ENCODE results near the gene DUSP9. TPM values are rescaled to one million over a fixed set of nuclear protein-coding genes. Genes with fewer than 3 reads are reported as not detected.

Gene DUSP9
- total RNA-seq, 1 experiment from 2014 or later, result 2.4 TPM

DNA sequence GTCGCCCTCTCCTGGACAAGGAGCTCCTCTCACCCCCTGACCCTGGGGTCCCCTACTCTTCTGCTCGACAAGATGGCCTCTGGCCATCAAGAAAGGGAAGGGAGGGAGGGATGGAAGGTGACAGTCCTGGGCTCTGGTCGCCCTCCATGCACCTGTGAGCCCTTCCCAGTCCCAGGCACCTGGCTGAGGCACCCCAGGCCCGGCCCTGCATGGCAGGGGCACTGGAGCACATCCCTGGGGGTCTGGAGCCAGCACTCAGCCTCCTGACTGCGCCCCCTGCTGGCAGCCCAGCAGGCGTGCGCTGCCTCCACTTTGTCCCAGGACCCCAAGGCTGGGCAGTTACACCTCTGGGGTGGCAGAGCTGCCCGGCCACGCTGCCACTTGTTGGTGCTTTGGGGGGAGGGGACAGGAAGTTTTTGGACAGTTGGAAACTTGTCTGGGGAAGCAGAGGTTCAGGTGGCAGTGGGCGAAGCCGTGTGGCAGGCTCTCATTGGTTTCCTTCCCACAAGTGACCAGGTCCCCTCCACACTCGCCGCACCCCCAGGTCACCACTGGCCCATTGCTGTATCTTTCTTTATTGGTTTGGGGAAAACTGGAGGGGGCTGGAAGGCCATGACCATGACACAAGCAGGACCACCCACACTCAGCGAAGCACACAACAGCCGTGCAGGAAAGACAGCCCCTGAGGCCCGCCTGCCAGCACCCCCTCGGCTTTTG, 22.3 kb downstream of the DUSP9 start:
- no peak overlapping the region for H4K8ac ChIP-seq (replicated peaks; ENCODE audit: insufficient read length, low read depth, low read length)
- no CpG with 5 or more reads among the region's 17 CpGs for WGBS (ENCODE audit: extremely low coverage, insufficient read length, low lambda C conversion rate)
- H2BK15ac ChIP-seq (ENCODE audit: low read depth, low read length), result no peak overlapping the region
- H4K20me1 ChIP-seq (ENCODE audit: control insufficient read depth, insufficient read depth, insufficient read length), result no peaks in the 10 kb centered on the region
- no peak overlapping the region for H3K9ac ChIP-seq (ENCODE audit: extremely low read depth, insufficient read length, low read length)
- H3K27ac ChIP-seq (ENCODE audit: insufficient read length, low read depth, low read length), result no peak overlapping the region
- Mint-ChIP-seq H3K4me1 (peaks cover 8 to 19% of the 10 kb centered on the region in 2 experiments), H3K27ac (no peak overlapping the region), H3K4me3 (no peak overlapping the region), H3K9me3 (peaks cover 68 to 82% of the 10 kb centered on the region in 2 experiments), H3K36me3 (ENCODE audit: insufficient read depth in 1 of 3, low read depth in 3 of 3) (peaks cover 2 to 17% (median 10%) of the 10 kb centered on the region in 3 experiments; a peak in 6 of 7 replicates), H3K27me3 (ENCODE audit: low read depth) (peaks cover 41% of the 10 kb centered on the region)
- no peak overlapping the region for H2AK5ac ChIP-seq (ENCODE audit: insufficient read length, low read length)
- H4K5ac ChIP-seq (ENCODE audit: insufficient read length, low read depth, low read length), result no peak overlapping the region
- no peaks in the 10 kb centered on the region for H3K79me2 ChIP-seq (ENCODE audit: insufficient read depth, low read length)
- TF ChIP-seq, protein P1, sequence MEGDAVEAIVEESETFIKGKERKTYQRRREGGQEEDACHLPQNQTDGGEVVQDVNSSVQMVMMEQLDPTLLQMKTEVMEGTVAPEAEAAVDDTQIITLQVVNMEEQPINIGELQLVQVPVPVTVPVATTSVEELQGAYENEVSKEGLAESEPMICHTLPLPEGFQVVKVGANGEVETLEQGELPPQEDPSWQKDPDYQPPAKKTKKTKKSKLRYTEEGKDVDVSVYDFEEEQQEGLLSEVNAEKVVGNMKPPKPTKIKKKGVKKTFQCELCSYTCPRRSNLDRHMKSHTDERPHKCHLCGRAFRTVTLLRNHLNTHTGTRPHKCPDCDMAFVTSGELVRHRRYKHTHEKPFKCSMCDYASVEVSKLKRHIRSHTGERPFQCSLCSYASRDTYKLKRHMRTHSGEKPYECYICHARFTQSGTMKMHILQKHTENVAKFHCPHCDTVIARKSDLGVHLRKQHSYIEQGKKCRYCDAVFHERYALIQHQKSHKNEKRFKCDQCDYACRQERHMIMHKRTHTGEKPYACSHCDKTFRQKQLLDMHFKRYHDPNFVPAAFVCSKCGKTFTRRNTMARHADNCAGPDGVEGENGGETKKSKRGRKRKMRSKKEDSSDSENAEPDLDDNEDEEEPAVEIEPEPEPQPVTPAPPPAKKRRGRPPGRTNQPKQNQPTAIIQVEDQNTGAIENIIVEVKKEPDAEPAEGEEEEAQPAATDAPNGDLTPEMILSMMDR (conservative IDR thresholded peaks at IDR 0.05), result peak; percentile 91
- no peak overlapping the region for H2BK5ac ChIP-seq (ENCODE audit: insufficient read length, low read length)
- no peak overlapping the region for H3K4me2 ChIP-seq (ENCODE audit: insufficient read depth, insufficient read length, low read length)
- H4K91ac ChIP-seq (ENCODE audit: insufficient read length, low read depth, low read length), result no peak overlapping the region
- H2BK20ac ChIP-seq (ENCODE audit: low read depth, low read length, poor library complexity, severe bottlenecking), result no peak overlapping the region
- no peak overlapping the region for H3T11ph ChIP-seq (ENCODE audit: low read length)
- H3K79me1 ChIP-seq (ENCODE audit: insufficient read depth, low read depth, low read length, poor library complexity, severe bottlenecking), result no peaks in the 10 kb centered on the region
- no peak overlapping the region for H3K18ac ChIP-seq (ENCODE audit: insufficient read length, low read depth, low read length)
- no peak overlapping the region for H3K14ac ChIP-seq (ENCODE audit: insufficient read depth, low read length)
- H2BK12ac ChIP-seq (ENCODE audit: insufficient read length, low read depth, low read length), result no peak overlapping the region
- H3K23me2 ChIP-seq (ENCODE audit: insufficient read length, low read depth, low read length, poor library complexity, severe bottlenecking), result no peaks in the 10 kb centered on the region
- peak; percentile 61 for DNase-seq
- H3K9me3 ChIP-seq (ENCODE audit: control insufficient read depth, low read depth, low read length), result peaks cover 15% of the 10 kb centered on the region
- no peak overlapping the region for H3K56ac ChIP-seq (ENCODE audit: insufficient read length, low read depth, low read length)
- H3K4me1 ChIP-seq (ENCODE audit: insufficient read depth, low read length), result no peaks in the 10 kb centered on the region
- H2BK120ac ChIP-seq (ENCODE audit: low read depth, low read length, poor library complexity, severe bottlenecking), result no peak overlapping the region
- no peaks in the 10 kb centered on the region; the same call in 1 of the 2 replicates for H3K27me3 ChIP-seq (ENCODE audit: insufficient read depth, low read length)
- no peak overlapping the region for H3K4ac ChIP-seq (ENCODE audit: low read depth, low read length)
- no peak overlapping the region for H2AFZ ChIP-seq (ENCODE audit: low read length)
- H3K23ac ChIP-seq (ENCODE audit: insufficient read length, low read depth, low read length), result no peak overlapping the region
